ENCODE measurements around the gene ATP8A2. TPM values are rescaled to one million over a fixed set of nuclear protein-coding genes. Genes with fewer than 3 reads are reported as not detected.
"Not testable (repeated sequence)": the region's sequence is repeated elsewhere in the genome, so short reads cannot be mapped to it uniquely, and the experiment has no call there.

Gene ATP8A2
- total RNA-seq, 4 donors from 2014 or later = 0.13 to 0.24 (median 0.20) TPM

DNA sequence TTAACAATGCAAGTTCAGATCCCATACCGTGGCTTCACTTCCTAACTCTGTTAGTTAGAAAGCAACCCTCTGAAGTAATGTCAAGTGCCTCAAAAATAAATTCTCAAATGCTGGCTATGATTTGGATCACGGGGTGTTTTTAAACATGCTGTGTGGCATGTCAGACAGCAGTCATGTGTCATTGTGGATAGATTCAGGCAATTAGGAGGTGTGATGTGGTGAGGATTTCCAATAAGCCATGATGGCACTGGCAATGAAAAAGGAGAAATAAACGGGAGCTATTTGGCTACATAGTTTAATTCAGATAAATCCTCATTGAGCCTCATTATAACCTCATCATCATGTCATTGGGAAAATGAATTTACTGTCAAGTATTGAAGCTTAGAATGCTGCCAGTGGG lies 130.3 kb downstream of the ATP8A2 start:
- H3K27me3 ChIP-seq = peaks cover 3% of the 10 kb centered on the region
- H3K4me1 ChIP-seq = no peaks in the 10 kb centered on the region
- H3K27ac ChIP-seq = no peak overlapping the region
- WGBS = 68% methylated on average over 3 of the region's 3 CpGs
- DNase-seq (ENCODE audit: low spot score in 2 of 2) = no peak
- H3K4me3 ChIP-seq = no peak overlapping the region
- TF ChIP-seq, protein P1, sequence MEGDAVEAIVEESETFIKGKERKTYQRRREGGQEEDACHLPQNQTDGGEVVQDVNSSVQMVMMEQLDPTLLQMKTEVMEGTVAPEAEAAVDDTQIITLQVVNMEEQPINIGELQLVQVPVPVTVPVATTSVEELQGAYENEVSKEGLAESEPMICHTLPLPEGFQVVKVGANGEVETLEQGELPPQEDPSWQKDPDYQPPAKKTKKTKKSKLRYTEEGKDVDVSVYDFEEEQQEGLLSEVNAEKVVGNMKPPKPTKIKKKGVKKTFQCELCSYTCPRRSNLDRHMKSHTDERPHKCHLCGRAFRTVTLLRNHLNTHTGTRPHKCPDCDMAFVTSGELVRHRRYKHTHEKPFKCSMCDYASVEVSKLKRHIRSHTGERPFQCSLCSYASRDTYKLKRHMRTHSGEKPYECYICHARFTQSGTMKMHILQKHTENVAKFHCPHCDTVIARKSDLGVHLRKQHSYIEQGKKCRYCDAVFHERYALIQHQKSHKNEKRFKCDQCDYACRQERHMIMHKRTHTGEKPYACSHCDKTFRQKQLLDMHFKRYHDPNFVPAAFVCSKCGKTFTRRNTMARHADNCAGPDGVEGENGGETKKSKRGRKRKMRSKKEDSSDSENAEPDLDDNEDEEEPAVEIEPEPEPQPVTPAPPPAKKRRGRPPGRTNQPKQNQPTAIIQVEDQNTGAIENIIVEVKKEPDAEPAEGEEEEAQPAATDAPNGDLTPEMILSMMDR (IDR thresholded peaks at IDR 0.05) = no peak
- TF ChIP-seq POLR2AphosphoS5 (IDR thresholded peaks at IDR 0.05) (no peak), EP300 (IDR thresholded peaks at IDR 0.05) (no peak), POLR2A (IDR thresholded peaks at IDR 0.05) (no peak)
- no peaks in the 10 kb centered on the region for H3K36me3 ChIP-seq
- H3K9me3 ChIP-seq = no peaks in the 10 kb centered on the region

DNA sequence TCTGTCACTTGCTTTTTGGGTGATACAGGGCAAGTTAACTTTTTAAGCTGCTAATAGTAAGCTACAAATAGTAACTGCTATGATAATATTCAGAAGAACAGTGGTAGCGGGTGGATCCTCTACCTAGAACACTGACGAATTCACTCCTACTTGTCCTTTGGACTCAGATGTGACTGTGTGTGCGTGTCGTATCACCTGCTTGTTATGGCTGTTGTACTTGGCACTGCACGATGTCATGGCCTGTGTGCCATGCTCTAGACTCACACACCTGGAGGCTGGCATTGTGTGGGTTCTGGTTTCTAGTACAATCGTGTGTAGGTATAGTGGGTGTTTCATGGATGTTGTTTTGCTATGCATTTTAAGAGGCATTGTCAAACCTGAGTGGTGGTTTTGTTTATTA lies 130.8 kb downstream of the ATP8A2 start:
- no peak overlapping the region for H3K4me3 ChIP-seq
- DNase-seq (ENCODE audit: low spot score in 2 of 2) = no peak
- no peaks in the 10 kb centered on the region for H3K4me1 ChIP-seq
- H3K9me3 ChIP-seq = no peaks in the 10 kb centered on the region
- peaks cover 3% of the 10 kb centered on the region for H3K27me3 ChIP-seq
- 85% methylated on average over 6 of the region's 6 CpGs for WGBS
- H3K36me3 ChIP-seq = no peaks in the 10 kb centered on the region
- H3K27ac ChIP-seq = no peak overlapping the region
- no peak for TF ChIP-seq POLR2A (IDR thresholded peaks at IDR 0.05)
- no peak for TF ChIP-seq EP300 (IDR thresholded peaks at IDR 0.05)
- TF ChIP-seq POLR2AphosphoS5 (IDR thresholded peaks at IDR 0.05) = no peak
- TF ChIP-seq, protein P1 (IDR thresholded peaks at IDR 0.05) = no peak

DNA sequence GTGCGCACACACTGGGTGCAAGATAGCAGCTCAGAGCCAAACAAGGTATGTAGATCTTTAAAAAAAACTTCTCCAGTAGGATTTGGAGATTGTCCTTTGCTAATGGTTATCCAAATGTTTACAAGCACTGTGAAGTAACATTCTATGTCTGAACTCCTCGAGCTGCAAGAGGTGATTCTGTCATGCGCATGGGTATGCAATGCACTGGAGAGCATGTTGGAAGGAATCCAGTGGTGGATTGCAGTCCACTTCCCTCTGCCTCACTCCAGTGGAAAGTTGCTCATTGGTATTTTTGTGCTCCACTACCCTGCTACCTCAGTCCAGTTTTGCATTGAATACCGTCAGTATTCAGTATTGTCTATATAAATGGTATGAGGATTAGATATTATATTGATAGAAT lies 132.1 kb downstream of the ATP8A2 start:
- H3K36me3 ChIP-seq = no peaks in the 10 kb centered on the region
- no peak for DNase-seq (ENCODE audit: low spot score in 2 of 2)
- TF ChIP-seq POLR2AphosphoS5 (IDR thresholded peaks at IDR 0.05) (no peak), POLR2A (IDR thresholded peaks at IDR 0.05) (no peak), EP300 (IDR thresholded peaks at IDR 0.05) (no peak)
- TF ChIP-seq, protein P1 (IDR thresholded peaks at IDR 0.05) = no peak
- H3K9me3 ChIP-seq = no peaks in the 10 kb centered on the region
- H3K4me3 ChIP-seq = no peak overlapping the region
- H3K4me1 ChIP-seq = no peaks in the 10 kb centered on the region
- whole genome bisulfite sequencing = 92% methylated on average over 4 of the region's 4 CpGs
- no peak overlapping the region for H3K27ac ChIP-seq
- H3K27me3 ChIP-seq = peaks cover 3% of the 10 kb centered on the region

DNA sequence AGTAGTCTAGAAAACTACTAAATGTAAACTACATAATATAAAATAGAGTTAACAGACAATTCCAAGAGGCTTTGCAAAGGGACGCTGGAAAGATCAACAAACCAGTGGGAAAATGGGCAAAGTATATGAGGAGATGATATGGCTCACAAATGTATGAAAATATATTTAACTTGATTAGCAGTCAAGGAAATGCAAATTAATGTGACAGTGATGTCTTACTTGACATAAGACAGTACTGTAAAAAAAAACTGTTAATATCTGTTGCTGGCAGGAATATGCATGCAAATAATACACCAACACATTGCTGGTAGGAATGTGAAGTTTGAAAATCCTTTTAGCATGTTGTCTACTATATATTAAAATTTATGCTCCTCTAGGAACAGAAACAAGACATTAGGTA lies 136.1 kb downstream of the ATP8A2 start:
- H3K27ac ChIP-seq = no peak overlapping the region
- 100% methylated on average over 1 of the region's 1 CpG for WGBS
- H3K27me3 ChIP-seq = no peaks in the 10 kb centered on the region
- TF ChIP-seq POLR2A (IDR thresholded peaks at IDR 0.05) = no peak
- TF ChIP-seq, protein P1 (IDR thresholded peaks at IDR 0.05) = no peak
- no peak for TF ChIP-seq POLR2AphosphoS5 (IDR thresholded peaks at IDR 0.05)
- H3K4me1 ChIP-seq = no peaks in the 10 kb centered on the region
- no peak overlapping the region for H3K4me3 ChIP-seq
- no peak for DNase-seq (ENCODE audit: low spot score in 2 of 2)
- no peaks in the 10 kb centered on the region for H3K9me3 ChIP-seq
- H3K36me3 ChIP-seq = no peaks in the 10 kb centered on the region

DNA sequence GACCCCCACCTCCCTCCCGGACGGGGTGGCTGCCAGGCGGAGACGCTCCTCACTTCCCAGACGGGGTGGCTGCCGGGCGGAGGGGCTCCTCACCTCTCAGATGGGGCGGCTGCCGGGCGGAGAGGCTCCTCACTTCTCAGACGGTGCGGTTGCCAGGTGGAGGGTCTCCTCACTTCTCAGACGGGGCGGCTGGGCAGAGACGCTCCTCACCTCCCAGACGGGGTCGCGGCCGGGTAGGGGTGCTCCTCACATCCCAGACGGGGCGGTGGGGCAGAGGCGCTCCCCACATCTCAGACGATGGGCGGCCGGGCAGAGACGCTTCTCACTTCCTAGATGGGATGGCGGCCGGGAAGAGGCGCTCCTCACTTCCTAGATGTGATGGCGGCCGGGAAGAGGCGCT lies 141.3 kb downstream of the ATP8A2 start:
- DNase-seq (ENCODE audit: low spot score in 2 of 2); H3K27ac ChIP-seq; H3K36me3 ChIP-seq; H3K4me1 ChIP-seq; H3K9me3 ChIP-seq; H3K27me3 ChIP-seq; H3K4me3 ChIP-seq: not testable (repeated sequence)
- WGBS = 99% methylated on average over 10 of the region's 32 CpGs

- no peak for TF ChIP-seq POLR2A (IDR thresholded peaks at IDR 0.05)
- TF ChIP-seq POLR2AphosphoS5 (IDR thresholded peaks at IDR 0.05) = no peak
- TF ChIP-seq, protein P1 (IDR thresholded peaks at IDR 0.05) = no peak
- TF ChIP-seq EP300 (IDR thresholded peaks at IDR 0.05) = no peak
These were observed 146.7 kb downstream of the ATP8A2 start for GRCh38 chr13:25518441-25518840.

More at GRCh38 chr13:25518441-25518840, 146.7 kb downstream of the ATP8A2 start:
- Histone ChIP-seq H3K27me3 (no peaks in the 10 kb centered on the region), H3K4me1 (no peaks in the 10 kb centered on the region), H3K27ac (no peak overlapping the region), H3K9me3 (no peaks in the 10 kb centered on the region), H3K36me3 (no peaks in the 10 kb centered on the region), H3K4me3 (no peak overlapping the region)
- WGBS = 85% methylated on average over 5 of the region's 5 CpGs
- DNase-seq (ENCODE audit: low spot score in 2 of 2) = no peak
